Measurements from ENCODE around the gene CPM.
A peak's percentile ranks its signal among the peaks of the same experiment; 100 is the strongest.

The CPM gene

DNA sequence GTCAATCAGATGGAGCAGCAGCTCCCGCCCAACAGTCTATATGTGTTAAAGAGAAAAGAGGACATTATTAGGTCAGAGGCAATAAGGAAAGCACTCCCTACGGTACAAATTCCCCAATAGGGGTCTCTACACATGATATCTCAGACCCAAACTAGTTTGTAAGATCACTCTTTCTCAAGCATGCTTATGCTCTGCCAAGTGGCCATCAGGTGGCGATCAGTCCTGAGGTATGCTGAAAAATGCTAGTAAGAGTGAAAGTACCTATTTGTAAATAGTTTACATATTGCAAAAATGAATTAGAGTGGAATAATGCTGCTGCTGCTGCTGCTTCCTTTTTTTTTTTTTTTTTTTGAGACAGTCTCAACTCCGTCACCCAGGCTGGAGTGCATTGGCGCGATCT lies 61.0 kb downstream of the CPM start:
- TF ChIP-seq, protein P1, sequence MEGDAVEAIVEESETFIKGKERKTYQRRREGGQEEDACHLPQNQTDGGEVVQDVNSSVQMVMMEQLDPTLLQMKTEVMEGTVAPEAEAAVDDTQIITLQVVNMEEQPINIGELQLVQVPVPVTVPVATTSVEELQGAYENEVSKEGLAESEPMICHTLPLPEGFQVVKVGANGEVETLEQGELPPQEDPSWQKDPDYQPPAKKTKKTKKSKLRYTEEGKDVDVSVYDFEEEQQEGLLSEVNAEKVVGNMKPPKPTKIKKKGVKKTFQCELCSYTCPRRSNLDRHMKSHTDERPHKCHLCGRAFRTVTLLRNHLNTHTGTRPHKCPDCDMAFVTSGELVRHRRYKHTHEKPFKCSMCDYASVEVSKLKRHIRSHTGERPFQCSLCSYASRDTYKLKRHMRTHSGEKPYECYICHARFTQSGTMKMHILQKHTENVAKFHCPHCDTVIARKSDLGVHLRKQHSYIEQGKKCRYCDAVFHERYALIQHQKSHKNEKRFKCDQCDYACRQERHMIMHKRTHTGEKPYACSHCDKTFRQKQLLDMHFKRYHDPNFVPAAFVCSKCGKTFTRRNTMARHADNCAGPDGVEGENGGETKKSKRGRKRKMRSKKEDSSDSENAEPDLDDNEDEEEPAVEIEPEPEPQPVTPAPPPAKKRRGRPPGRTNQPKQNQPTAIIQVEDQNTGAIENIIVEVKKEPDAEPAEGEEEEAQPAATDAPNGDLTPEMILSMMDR (IDR thresholded peaks at IDR 0.05; ENCODE audit: insufficient read depth, missing control alignments): peak; percentile 33
- FAIRE-seq (no peak), DNase-seq (ENCODE audit: insufficient read length, low spot score) (no peak)

DNA sequence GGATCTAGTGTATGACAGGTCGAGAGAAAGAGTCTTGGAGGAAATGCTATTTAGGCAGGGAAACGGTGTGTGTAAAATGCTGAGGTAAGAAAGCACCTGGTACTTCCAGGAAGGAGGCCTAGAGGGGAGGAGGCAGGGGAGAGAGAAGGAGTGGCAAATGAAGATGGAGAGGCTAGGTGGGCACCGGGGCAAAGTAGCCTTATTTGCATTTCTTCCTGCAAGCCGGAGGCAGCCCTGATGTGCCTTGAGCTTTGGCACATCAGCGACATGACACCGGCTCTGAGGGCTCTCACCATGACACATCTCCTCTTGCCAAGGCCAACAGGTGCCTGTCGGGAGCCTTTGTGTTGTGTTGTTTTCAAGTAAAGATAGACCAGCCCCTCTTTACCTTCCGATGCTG lies 61.6 kb downstream of the CPM start:
- FAIRE-seq: no peak
- no peak for DNase-seq (ENCODE audit: insufficient read length, low spot score)
- TF ChIP-seq, protein P1 (IDR thresholded peaks at IDR 0.05; ENCODE audit: insufficient read depth, missing control alignments): no peak

GRCh38 chr12:68870443-68870842 lies 62.5 kb downstream of the CPM start:
- TF ChIP-seq, protein P1 (IDR thresholded peaks at IDR 0.05; ENCODE audit: insufficient read depth, missing control alignments): no peak
- FAIRE-seq (no peak), DNase-seq (ENCODE audit: insufficient read length, low spot score) (no peak)

- DNase-seq (ENCODE audit: insufficient read length, low spot score) (no peak), FAIRE-seq (no peak)
- TF ChIP-seq, protein P1 (IDR thresholded peaks at IDR 0.05; ENCODE audit: insufficient read depth, missing control alignments): no peak
Observed at GRCh38 chr12:68870011-68870410, 63.0 kb downstream of the CPM start.

DNA sequence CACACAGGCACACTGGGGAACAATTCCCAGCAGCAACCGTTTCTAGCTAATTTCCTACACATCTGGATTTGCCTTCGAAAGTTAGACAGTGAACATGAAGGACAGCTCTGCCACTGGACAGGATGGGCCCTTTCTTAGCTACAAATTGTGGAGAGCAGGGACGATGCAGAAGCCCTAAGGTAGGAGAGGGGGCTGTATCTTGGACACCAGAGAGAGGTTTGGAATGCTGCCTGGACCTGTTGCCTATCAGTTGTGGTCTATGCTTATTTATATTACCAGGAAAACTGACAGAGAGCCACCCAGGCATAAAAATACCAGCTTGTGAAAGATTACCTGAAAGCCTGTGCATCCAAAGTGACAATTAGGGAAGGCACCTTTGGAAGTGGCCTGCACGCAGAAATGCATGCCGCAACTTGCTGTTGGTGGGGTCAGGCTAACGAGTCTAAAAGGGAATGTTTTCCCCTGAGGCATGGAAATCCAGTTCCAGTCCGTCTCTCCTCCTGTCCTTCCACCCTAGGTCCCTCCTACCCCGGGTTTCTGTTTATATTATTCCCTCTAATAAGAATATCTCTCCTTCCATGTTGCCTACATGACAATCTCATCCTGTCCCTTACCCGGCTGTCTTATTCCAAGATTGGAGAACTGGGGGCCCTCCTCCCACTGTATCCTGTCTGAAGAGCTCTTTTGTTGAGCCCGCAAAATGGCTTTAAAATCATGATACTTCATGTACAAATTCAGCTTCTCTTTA lies 64.8 kb downstream of the CPM start:
- TF ChIP-seq, protein P1 (IDR thresholded peaks at IDR 0.05; ENCODE audit: insufficient read depth, missing control alignments): no peak
- FAIRE-seq: no peak

DNA sequence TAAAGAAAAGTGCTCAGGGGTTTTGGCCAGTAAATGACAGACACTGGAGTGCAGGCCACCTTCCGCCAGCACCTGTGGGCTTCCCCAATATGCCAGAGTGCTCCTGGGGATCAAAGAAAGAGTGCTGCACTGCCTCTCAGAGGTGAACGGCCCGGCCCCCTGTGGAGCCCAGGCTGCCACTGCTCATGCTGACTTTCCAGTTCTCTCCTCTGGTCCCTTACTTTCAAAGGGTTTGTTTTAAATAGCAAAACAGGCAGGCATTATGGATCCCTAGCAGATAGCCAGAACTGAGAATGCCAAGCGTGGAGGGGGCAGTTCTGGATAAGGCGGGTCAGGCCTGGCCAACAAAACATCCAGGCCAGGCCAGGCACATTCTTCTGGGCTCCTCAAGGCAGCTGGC lies 65.4 kb downstream of the CPM start:
- TF ChIP-seq, protein P1 (IDR thresholded peaks at IDR 0.05; ENCODE audit: insufficient read depth, missing control alignments): no peak
- FAIRE-seq (no peak), DNase-seq (ENCODE audit: insufficient read length, low spot score) (no peak)

More for the DNA sequence above, 64.8 kb downstream of the CPM start:
- no peak for DNase-seq (ENCODE audit: insufficient read length, low spot score)

GRCh38 chr12:68866950-68867349 lies 66.0 kb downstream of the CPM start:
- DNase-seq (ENCODE audit: insufficient read length, low spot score): no peak
- FAIRE-seq: no peak
- TF ChIP-seq, protein P1 (IDR thresholded peaks at IDR 0.05; ENCODE audit: insufficient read depth, missing control alignments): no peak
